SKM-1 treated with dmso at 0.1 percent for 144 hours (cell line): ENCODE data around the gene SPIN2A.
"Not testable (repeated sequence)": the region's sequence is repeated elsewhere in the genome, so short reads cannot be mapped to it uniquely, and the experiment has no call there.

Experiments
- DNase-seq: peaks from one replicate; lab custom pipeline; 2025; ENCODE audit not compliant: unreplicated experiment; lab: John Stamatoyannopoulos, UW

SPIN2A gene

DNA sequence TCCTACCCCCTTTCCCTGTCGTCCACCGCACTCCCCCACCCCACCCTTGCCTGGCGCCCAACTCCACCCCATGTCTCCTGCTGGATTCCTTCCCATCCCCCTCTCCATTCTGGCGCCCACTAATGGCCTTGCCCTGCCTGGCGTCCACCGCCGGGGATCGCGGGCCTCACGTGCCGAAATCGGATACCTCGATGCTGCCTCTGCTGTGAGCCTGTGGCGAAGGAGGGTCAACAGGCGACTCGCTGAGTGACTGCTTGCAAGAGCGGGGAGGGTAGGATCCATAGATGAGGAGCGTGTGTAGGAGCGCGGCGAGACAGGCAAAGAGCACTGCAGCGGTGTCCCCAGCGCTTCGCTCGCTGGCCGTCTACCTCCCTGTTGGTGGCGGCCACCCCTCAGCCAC is at the start of gene SPIN2A:
SPIN2A (minus strand) TSS at position 325 of the 400 bp plus-strand sequence. CDS start 800 bp downstream, outside the sequence.
- not testable (repeated sequence) for DNase-seq

DNA sequence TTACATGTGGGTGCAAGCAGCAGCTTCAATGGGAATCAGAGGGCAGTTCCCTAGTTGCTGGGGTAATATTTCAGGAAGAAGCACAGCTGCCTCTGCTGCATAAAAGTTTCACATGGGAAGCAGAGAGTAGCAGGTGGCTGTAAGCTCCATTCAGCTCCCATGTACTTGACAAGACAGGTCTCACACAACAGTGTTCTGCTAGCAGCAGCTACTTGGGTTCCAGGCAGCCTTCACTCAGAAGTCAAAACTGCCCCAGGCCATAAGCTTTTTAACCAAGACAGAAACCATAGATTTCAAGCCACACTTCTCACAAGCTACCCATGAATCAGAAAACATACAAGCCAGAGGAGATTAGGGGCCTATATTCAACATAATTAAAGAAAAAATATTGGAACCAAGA is 41.4 kb upstream of the SPIN2A start:
- no peak for DNase-seq

DNA sequence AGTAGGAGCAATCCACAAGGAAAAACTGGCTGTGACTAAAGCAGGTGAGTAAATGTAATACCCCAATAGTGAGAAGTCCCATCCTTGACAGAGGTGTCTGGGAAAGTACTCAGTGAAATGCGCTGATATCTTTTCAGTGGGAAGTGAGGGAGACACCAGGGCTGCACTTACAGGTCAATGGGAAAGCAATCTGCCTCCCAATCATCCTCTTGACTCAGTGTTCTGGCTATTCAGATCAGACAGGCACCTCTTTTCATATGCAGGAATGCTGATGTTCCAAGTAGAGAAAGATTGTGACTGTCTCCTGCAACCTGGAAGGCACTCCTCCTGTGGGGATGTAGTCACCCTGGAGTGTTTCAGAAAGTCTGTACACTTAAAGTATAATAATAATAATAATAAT is 39.9 kb upstream of the SPIN2A start:
- DNase-seq = no peak

DNA sequence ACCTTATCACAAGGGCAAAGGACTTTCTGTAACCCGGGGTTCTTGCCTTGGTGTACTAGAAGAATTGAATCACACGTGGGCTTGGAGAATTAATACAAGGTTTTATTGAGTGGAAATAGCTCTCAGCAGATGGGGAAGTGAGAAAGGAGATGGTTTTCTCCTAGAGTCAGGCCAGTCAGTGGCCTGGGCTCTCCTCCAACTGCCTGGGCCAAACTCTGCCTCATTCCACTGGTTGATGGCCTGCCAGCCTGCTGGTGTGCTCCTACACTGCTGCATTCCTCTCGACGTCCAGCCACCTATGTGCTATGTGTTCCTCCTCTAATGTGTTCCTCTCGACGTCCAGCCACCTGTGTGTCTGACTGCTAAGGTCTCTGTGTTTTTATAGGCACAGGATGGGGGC is 35.3 kb upstream of the SPIN2A start:
- DNase-seq = no peak

DNA sequence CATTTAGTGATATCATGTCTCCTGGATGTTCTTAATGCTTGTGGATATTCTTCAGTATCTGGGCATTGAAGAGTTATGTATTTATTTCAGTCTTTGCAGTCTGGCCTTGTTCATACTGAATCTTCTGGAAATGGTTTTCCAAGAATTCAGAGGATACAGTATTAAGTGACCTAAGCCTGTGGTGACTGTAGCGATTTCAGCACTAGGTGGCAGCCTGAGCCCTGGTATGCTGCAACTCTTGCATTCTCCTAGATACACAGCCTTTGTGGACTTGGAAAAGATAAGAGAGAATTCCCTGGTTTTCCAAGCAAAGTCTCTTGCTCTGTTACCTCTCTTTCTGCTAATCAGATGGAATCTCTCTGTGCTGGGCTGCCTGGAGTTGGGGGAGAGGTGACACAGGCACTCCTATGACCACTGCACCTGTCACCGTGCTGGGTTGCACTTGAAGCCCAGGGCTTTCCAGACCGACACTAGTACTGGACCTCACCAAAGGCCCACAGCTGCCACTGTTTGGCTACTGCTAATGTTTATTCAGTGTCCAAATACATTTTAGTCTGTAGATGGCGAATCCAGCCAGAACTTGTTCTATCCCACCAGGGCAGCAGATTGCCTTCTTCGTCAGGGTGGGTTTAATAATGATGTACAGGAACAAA is 19.3 kb upstream of the SPIN2A start:
- DNase-seq = no peak

DNA sequence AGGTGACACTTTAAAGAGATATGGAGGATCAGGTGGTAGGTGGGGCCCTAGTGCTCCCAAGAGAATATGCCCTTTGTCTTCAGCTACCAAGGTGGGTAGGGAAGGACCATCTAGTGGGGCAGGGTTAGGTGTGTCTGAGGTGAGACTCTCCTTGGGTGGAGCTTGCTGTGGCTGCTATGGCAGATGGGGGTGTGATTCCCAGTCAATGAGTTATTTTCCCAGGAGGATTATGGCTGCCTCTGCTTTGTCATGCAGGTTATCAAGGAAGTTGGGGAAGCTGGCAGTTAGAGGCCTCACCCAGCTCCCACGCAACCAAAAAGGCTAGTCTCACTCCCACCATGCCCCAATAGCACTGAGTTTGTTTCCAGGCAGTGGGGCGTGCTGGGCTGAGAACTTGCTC is 18.0 kb upstream of the SPIN2A start:
- DNase-seq = no peak

DNA sequence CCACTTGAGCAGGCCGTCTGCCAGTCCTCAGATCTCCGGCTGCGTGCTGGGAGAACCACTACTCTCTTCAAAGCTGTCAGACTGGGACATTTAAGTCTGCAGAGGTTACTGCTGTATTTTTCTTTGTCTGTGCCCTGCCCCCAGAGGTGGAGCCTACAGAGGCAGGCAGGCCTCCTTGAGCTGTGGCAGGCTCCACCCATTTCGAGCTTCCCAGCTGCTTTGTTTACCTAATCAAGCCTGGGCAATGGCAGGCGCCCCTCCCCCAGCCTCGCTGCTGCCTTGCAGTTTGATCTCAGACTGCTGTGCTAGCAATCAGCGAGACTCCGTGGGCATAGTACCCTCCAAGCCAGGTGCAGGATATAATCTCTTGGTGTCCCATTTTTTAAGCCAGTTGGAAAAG is 15.0 kb upstream of the SPIN2A start:
- DNase-seq = not testable (repeated sequence)

DNA sequence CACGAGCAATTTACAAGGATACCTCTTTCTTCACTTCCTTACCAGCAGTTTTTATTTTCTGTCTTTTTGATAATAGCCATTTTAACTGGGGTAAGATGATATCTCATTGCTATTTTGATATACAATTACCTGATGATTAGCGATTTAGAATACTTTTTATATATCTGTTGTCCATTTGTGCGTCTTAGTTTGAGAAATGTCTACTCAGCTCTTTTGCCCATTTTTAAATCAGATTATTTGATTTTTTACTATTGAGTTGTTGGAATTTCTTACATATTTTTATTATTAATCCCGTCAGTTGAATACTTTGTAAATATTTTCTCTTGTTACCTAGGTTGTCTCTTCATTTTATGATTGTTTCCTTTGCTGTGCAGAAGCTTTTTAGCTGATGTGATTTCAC is 1.5 kb upstream of the SPIN2A start:
- no peak for DNase-seq

DNA sequence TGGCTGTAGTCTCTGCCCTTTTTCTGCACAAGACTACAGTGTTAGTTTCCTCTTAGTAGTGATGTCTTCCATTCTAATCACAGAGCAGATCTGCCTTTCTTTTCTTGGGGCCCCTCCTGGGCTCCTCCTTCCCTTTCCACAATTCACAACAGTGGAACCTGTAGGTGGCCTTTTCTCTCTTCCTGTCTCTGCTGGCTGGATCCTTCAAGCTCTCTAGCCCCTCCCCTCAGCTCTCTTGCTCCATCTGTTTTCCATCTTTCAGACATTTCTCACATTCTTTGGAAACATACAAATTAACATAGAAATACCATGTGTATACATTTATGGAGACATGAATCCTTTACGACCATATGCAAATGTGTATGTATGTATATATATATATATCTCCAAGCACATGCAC is 304 bp upstream of the SPIN2A start:
- DNase-seq = no peak

DNA sequence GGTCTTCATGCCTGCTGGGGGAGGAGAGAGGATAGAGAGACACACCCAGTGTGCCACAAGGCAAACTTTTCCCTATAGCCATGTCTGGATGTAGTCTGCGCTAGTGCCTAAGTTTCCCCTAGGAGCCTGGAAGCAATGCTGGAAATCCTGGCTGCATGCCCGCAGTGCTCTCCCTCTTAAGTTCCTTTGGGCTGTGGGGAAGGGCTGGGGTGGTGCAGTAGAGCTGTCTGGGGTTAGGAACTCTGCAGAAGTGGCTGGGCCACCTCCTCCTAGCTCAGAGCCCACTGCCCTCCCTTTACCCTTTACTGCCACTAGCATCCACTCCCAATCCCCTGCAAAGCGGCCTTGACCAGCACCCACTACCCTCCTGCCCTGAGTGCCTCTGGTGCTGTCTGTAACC is 608 bp downstream of the SPIN2A start:
- DNase-seq = not testable (repeated sequence)

DNA sequence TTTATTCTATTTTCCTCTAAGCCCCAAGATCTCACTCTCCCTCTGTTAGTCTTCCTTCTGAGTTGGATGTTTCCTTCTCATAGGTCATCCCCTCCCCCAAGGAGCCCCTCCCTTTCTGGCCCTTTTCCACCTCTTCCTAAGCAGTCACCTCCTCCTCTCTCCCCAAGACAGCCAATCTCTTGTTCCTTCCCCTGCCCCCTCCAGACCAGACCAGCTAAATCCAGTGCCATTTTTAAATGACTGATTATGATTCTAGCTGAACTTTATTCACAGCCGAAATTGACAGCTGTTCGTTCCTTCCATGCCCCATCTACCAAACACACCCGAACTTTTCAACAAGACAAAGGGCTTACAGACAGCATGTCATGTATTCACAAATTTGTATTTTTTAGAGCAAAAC is 1.9 kb downstream of the SPIN2A start:
- DNase-seq = no peak

DNA sequence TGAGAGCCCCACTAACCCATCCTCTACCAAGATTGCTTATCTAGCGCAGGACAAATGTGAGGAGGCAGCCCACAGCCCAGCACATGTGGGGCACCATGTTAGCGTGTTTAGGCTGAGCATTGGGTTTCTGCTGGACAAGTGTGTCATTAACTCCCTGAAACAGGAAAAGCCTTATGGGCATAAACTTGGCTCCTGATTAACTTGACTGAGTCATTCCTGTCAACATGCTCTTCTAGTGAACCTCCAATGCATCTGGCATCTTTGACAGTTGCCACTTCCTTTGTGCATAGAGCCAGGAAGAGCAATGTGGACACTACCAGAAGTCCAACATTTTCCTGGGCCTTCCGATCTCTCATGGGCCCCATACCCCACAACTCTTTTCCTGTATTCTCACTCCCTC is 2.5 kb downstream of the SPIN2A start:
- no peak for DNase-seq

DNA sequence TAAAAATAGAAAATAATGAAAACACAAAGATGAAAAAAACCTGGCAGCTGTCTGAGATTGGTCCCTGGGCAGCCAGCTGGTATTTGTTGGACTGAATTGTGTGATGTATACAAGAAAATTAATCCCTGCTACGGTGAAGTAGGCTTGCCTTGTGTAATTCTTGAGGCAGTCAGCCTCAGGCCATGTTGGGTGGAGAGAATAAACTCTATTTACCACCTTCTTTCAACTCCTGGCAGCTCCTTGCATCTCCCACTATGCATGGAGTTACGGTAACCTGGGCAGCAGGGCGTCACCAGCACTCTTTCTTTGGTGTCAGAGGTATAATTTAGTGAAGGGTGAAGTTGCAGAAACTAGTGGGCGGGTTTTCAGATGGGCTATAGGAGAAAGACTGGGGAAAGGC is 3.5 kb downstream of the SPIN2A start:
- DNase-seq = no peak

DNA sequence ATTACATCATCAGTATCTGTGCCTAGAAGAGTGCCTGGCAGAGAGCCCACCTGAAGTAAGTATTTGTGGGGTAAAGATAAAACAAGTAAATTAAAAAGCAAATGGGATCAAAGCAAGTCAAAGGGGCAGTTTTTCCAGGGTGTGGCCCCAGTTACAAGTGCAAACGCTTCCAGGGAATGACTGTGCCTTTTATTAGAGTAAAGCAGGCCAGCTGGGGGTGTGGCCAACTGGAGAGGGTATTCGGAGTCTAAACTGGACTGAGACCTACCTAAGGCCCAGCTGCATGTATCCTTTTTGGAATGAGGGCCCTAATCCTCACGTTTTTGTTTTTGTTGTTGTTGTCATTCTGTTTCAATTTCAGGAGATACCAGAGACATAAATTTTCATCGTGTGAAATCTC is 3.9 kb downstream of the SPIN2A start:
- not testable (repeated sequence) for DNase-seq

DNA sequence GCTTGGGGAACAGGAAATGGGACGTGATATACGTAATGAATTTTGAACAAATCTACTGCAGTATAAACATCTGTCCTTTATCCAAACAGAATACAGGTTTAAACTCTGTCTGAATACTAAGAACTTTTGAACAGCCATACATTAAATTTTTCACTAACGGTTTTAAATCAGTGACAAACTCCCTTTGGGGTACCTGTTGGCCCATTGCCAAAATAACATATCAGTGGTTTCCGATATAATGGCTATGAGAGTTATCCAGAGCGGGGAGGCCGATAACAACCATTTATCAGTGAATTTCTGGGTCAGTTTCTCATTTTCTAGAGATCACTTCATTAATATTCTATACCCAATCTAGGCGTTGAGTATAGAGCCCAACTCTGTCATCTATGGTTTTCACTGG is 5.2 kb downstream of the SPIN2A start:
- DNase-seq = no peak

DNA sequence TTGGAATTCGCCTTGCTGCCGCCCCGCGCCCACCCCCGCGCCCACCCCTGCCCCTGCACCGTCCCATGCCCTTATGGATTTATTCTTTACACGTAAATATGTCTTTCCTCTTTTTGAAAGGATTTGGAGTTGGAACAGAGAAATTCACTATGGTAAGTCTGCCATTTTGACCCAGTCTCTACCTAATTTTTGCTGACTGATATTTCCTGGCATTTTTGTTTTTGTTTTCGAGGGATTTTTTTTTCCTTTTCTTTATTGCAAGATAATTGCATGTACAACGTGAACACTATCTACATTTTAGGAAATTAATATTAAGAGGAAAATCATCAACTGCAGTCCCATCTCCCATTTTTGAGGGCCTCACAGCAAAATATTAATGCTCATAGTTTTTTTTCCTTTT is 15.4 kb downstream of the SPIN2A start:
- DNase-seq = no peak

DNA sequence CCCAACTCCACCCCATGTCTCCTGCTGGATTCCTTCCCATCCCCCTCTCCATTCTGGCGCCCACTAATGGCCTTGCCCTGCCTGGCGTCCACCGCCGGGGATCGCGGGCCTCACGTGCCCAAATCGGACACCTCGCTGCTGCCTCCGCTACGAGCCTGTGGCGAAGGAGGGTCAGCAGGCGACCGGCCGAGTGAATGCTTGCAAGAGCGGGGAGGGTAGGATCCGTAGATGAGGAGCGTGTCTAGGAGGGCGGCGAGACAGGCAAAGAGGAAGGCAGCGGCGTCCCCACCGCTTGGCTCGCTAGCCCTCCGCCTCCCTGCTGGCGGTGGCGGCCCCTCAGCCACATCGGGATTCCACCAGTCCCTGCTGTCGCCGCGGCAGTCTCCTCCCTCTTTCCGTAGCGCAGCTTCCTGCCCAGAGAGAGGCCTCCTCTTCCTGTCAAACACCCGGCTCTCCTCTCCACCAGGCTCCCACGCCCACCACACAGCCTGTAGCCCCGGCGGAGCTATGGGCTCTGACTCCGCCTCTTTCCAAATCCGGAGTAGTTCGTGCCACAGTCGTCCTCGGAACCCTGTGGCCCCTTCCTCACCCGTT is 15.9 kb downstream of the SPIN2A start, which contains the start of gene SPIN2B:
SPIN2B (minus strand) TSS at position 387 of the 594 bp plus-strand sequence.
- peak; percentile 72 for DNase-seq

DNA sequence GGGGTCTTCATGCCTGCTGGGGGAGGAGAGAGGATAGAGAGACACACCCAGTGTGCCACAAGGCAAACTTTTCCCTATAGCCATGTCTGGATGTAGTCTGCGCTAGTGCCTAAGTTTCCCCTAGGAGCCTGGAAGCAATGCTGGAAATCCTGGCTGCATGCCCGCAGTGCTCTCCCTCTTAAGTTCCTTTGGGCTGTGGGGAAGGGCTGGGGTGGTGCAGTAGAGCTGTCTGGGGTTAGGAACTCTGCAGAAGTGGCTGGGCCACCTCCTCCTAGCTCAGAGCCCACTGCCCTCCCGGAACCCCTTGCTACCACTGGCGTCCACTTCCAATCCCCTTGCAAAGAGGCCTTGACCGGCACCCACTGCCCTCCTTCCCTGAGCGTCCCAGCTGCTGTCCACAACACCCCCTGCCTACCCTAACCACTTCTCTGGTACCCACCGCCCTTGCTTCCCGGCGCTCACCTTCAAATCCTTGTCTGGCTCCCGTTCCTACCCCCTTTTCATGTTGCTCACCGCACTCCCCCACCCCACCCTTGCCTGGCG is 16.5 kb downstream of the SPIN2A start:
- not testable (repeated sequence) for DNase-seq

DNA sequence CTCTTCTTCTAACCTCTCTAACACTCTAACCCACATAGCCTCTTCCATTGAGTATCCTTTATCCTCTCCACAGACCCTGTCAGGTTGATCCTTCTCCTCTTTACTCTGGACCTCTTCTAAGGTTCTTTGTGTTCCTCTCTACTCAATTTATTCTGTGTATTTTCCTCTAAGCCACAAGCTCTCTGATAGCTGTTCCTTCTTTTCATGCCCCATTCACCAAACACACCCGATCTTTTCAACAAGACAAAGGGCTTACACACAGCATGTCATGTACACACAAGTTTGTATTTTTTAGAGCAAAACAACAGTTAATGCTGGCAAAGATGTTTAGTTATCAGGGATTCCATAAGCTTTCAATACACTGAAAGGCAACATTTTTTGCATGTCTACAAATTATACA is 17.8 kb downstream of the SPIN2A start:
- no peak for DNase-seq

DNA sequence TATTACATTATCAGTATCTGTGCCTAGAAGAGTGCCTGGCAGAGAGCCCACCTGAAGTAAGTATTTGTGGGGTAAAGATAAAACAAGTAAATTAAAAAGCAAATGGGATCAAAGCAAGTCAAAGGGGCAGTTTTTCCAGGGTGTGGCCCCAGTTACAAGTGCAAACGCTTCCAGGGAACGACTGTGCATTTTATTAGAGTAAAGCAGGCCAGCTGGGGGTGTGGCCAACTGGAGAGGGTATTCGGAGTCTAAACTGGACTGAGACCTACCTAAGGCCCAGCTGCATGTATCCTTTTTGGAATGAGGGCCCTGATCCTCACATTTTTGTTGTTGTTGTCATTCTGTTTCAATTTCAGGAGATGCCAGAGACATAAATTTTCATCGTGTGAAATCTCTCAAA is 19.6 kb downstream of the SPIN2A start:
- DNase-seq = not testable (repeated sequence)

DNA sequence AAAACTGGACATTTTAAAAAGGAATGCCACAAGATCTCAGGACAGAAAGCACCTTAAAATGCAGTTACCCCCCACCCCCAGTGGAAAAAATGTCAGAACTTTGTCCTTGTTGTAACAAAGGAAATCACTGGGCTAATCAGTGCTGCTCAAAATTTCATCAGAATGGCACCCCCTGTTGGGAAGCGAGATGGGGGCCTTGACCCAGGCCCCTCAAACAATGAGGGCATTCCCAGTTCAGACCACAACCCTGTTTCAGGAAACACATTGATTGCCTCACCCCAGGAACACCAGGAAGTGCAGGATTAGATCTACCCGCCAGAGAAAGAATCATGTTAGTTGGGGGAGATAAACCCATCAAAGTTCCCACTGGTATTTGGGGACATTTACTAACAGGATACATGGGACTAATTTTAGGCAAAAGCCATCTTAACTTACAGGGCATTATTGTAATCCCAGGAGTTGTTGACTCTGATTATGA is 32.2 kb downstream of the SPIN2A start:
- no peak for DNase-seq

DNA sequence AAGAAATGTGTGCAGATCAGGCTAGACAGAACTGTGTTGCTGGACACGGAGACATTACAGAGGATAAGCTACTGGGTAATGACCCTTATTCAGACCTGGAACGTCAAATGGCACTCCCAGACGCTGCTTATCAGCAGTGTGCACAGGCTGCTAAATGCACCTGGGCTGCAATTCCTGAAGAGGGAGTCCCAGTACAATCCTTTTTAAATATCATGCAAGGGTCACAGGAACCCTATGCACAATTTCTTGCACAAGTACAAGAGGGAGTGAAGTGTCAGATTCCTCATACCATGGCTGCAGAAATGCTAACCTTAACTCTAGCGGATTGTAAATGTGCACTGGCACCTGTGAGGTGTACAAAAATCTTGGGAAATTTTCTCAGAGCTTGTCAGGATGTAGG is 32.8 kb downstream of the SPIN2A start:
- no peak for DNase-seq

DNA sequence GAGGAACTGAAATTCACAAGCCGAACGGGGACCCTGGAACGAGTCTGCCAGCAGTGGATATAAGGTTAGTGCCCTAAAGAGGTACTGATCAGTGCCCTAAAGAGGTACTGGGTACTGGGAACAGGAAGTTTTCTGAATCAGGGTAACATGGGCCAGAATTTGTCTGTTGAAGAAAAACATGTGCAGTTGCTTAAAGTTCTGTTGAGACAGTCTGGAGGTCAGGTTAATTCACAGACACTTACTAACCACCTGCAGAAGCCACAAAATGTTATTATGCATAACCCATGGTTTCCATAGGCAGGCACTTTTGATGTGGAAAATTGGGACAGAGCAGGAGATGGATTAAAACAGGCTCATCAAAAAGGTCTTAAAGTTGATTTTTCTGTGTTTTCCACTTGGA is 33.7 kb downstream of the SPIN2A start:
- no peak for DNase-seq
